GM23338 (cell line): ENCODE results near the gene KCNB1. TPM values are rescaled to one million over a fixed set of nuclear protein-coding genes. Genes with fewer than 3 reads are reported as not detected.

Experiments used
- ATAC-seq: fragments of 200-7000 bp; cut with Tn5 transposase; 3 replicates; pipeline ENCODE4 v1.9.1; 2020
- DNase-seq: peaks from one replicate; pipeline ENCODE4 v3.0.0-alpha.2; 2015; ENCODE audit warnings: low spot score
- H2AFZ ChIP-seq: fragments of 200-600 bp; sonication (generic); 2 replicates; pipeline ENCODE4 v1.8.0; 2016; ENCODE audit warnings: antibody characterized with exemption, mild to moderate bottlenecking, moderate library complexity
- H3F3A ChIP-seq: fragments of 200-600 bp; sonication (generic); replicated peaks from 2 replicates; pipeline ENCODE4 v1.8.0; 2017; ENCODE audit warnings: antibody characterized with exemption, mixed run types, low read depth
- H3K27ac ChIP-seq: fragments of 200-600 bp; sonication (generic); 2 replicates; pipeline ENCODE4 v1.6.1; 2016; ENCODE audit warnings: low read depth
- H3K27me3 ChIP-seq: fragments of 200-600 bp; sonication (generic); 2 replicates; pipeline ENCODE4 v1.8.0; 2016; ENCODE audit warnings: mild to moderate bottlenecking, mixed run types, moderate library complexity; ENCODE audit not compliant: insufficient read depth
- H3K36me3 ChIP-seq: fragments of 200-600 bp; sonication (generic); 2 replicates; pipeline ENCODE4 v1.8.0; 2016; ENCODE audit warnings: mild to moderate bottlenecking; ENCODE audit not compliant: insufficient read depth
- H3K4me1 ChIP-seq: fragments of 200-600 bp; sonication (generic); 2 replicates; pipeline ENCODE4 v1.8.0; 2016; ENCODE audit warnings: mild to moderate bottlenecking, moderate library complexity; ENCODE audit not compliant: insufficient read depth
- H3K4me2 ChIP-seq: fragments of 200-600 bp; sonication (generic); 2 replicates; pipeline ENCODE4 v1.7.1; 2017; ENCODE audit warnings: mixed run types
- H3K4me3 ChIP-seq: fragments of 200-600 bp; sonication (generic); 2 replicates; pipeline ENCODE4 v1.6.1; 2016; ENCODE audit warnings: mixed run types
- H3K79me2 ChIP-seq: fragments of 200-600 bp; sonication (generic); replicated peaks from 2 replicates; pipeline ENCODE4 v1.8.0; 2017; ENCODE audit warnings: mild to moderate bottlenecking; ENCODE audit not compliant: insufficient read depth
- H3K9me2 ChIP-seq: fragments of 200-600 bp; sonication (generic); 2 replicates; pipeline ENCODE4 v1.8.0; 2017; ENCODE audit not compliant: insufficient read depth
- H4K20me1 ChIP-seq: fragments of 200-600 bp; sonication (generic); replicated peaks from 2 replicates; pipeline ENCODE4 v1.8.0; 2017; ENCODE audit warnings: mild to moderate bottlenecking; ENCODE audit not compliant: insufficient read depth
- H3K27ac Mint-ChIP-seq: 2 replicates; pipeline ENCODE4 v1.8.0; 2020; ENCODE audit warnings: inconsistent platforms, mild to moderate bottlenecking, moderate library complexity, mixed read lengths
- H3K27me3 Mint-ChIP-seq: 3 replicates; pipeline ENCODE4 v1.8.0; 2022; ENCODE audit warnings: low read depth, mild to moderate bottlenecking, moderate library complexity, mixed read lengths, inconsistent platforms; ENCODE audit not compliant: insufficient read depth, poor library complexity
- H3K36me3 Mint-ChIP-seq: 3 replicates; pipeline ENCODE4 v1.8.0; 2021; ENCODE audit warnings: low read depth, mild to moderate bottlenecking, inconsistent platforms, moderate library complexity, mixed read lengths
- H3K4me1 Mint-ChIP-seq: 3 replicates; pipeline ENCODE4 v1.8.0; 2020; ENCODE audit warnings: mild to moderate bottlenecking, inconsistent platforms, mixed read lengths
- H3K4me3 Mint-ChIP-seq: 3 replicates; pipeline ENCODE4 v1.8.0; 2021; ENCODE audit warnings: moderate library complexity, mild to moderate bottlenecking, inconsistent platforms, mixed read lengths
- H3K9me3 Mint-ChIP-seq: 3 replicates; pipeline ENCODE4 v1.8.0; 2020; ENCODE audit warnings: moderate library complexity, mild to moderate bottlenecking, inconsistent platforms, mixed read lengths
- EZH2phosphoT487 ChIP-seq: fragments of 200-600 bp; sonication (generic); IDR thresholded peaks from one replicate; pipeline ENCODE4 v1.8.1; 2018; ENCODE audit warnings: antibody characterized with exemption; ENCODE audit not compliant: unreplicated experiment
- POLR2AphosphoS5 ChIP-seq: IDR thresholded peaks from 2 replicates; pipeline ENCODE4 v1.6.1; 2016; ENCODE audit warnings: antibody characterized with exemption, low read depth
- REST ChIP-seq: IDR thresholded peaks from one replicate; pipeline ENCODE4 v1.6.1; 2018; ENCODE audit warnings: antibody characterized with exemption; ENCODE audit not compliant: unreplicated experiment
- STAT1 ChIP-seq: IDR thresholded peaks from one replicate; pipeline ENCODE4 v1.6.1; 2016; ENCODE audit warnings: antibody characterized with exemption; ENCODE audit not compliant: unreplicated experiment
- ZNF114 ChIP-seq: fragments of 250-450 bp; sonication (Bioruptor Pico); IDR thresholded peaks from 2 replicates; pipeline ENCODE4 v1.5.0; 2020; ENCODE audit warnings: mild to moderate bottlenecking, moderate library complexity
- ZNF331 ChIP-seq: fragments of 250-450 bp; sonication (Bioruptor Pico); IDR thresholded peaks from 2 replicates; pipeline ENCODE4 v1.5.0; 2020; ENCODE audit warnings: low read depth, mild to moderate bottlenecking, moderate library complexity
- ZNF462 ChIP-seq: fragments of 250-450 bp; sonication (Bioruptor Pico); IDR thresholded peaks from 2 replicates; pipeline ENCODE4 v1.5.0; 2020; ENCODE audit warnings: mild to moderate bottlenecking, moderate library complexity
- polyA plus RNA-seq: library from polyadenylated mRNA; unstranded; fragments of >200 nt; fragmentation: Nextera tagmentation; extraction: Ambion mirVana; gene quantifications from 2 replicates; pipeline ENCODE4 v1.2.1, GENCODE V29; 2016
- total RNA-seq: library from RNA; depleted of rRNA; stranded (reverse); fragments of >200 nt; shearing (Covaris generic); gene quantifications from 2 replicates; pipeline ENCODE4 v1.2.3, GENCODE V29; 2014
- TF ChIP-seq, protein P1 (sequence below): IDR thresholded peaks from 2 replicates; pipeline ENCODE4 v1.6.1; 2016; ENCODE audit warnings: antibody characterized with exemption

KCNB1 gene
- total and polyA plus RNA-seq, 2 experiments from 2014 or later: 0.28 to 0.29 TPM

DNA sequence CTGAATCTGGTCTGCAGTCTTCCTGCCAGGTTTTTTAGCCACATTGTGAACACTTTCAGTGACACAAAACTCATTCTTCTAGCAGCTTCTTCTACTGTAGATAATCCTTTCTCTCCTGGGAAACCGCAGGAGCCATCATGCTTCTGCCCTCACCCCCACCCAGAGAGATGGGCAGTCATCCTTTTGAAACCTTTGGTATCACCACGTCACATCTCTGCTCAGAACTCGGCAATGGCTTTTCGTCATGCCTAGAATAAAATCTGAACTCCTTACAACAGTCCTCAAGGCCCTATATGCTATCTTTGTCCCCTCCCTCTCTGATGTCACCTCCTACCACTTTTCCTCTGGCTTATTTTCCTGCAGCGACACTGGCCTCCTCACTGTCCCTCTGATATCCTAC, 158.2 kb downstream of the KCNB1 start (continued):
- TF ChIP-seq ZNF462 (CRISPR knock-in tag) (no peak), POLR2AphosphoS5 (no peak), REST (no peak)

DNA sequence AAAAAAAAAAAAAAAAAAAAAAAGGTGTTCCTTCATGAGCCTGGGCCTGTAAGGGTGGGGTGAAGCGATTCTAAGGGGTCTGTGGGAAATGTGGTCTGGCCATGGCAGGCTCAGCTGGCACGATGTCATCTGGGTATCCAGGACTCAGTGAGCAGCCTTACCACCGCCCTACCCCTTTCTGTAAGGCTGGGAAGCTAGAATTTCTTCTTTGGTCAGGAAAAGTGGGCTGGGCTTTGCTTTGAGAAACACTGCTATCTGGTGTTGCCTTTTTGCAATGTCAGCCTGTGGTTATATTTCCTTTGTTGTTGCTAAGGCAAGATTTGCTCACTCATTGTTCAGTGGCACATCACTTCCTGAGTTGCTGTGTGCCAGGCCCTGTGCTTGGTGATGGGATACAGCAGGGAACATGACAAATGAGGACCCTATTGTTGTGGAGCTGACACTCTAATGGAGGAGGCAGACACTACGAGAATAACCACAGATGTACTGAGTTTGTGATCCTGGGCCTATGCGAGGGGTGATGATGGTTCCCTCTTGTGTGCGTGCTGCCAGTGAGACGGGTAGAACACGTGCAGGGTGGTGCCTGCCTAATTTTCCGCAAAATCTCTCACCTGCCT, 158.7 kb downstream of the KCNB1 start:
- DNase-seq (peak; percentile 69), ATAC-seq (peak; percentile 13; the same call in 2 of the 3 replicates)
- no peaks in the 10 kb centered on the region for H3F3A ChIP-seq
- Mint-ChIP-seq H3K4me3 (no peak overlapping the region), H3K36me3 (no peaks in the 10 kb centered on the region; the same call in 2 of the 3 replicates), H3K4me1 (peaks cover 37% of the 10 kb centered on the region), H3K9me3 (peaks cover 2% of the 10 kb centered on the region; the same call in 2 of the 3 replicates), H3K27me3 (peaks cover 29% of the 10 kb centered on the region), H3K27ac (peak overlapping the region; percentile 79; the same call in 1 of the 2 replicates)
- peaks cover 24% of the 10 kb centered on the region for H3K4me1 ChIP-seq
- no peaks in the 10 kb centered on the region for H3K79me2 ChIP-seq
- H3K27ac ChIP-seq: no peak overlapping the region
- H3K36me3 ChIP-seq: no peaks in the 10 kb centered on the region
- no peak overlapping the region for H3K4me3 ChIP-seq
- H3K4me2 ChIP-seq: no peak overlapping the region
- H2AFZ ChIP-seq: peak overlapping the region; percentile 35; the same call in 1 of the 2 replicates
- H4K20me1 ChIP-seq: no peaks in the 10 kb centered on the region
- H3K9me2 ChIP-seq: no peaks in the 10 kb centered on the region
- peaks cover 14% of the 10 kb centered on the region for H3K27me3 ChIP-seq
- no peak for TF ChIP-seq ZNF114 (CRISPR knock-in tag)
- no peak for TF ChIP-seq STAT1
- no peak for TF ChIP-seq POLR2AphosphoS5
- TF ChIP-seq, protein P1, sequence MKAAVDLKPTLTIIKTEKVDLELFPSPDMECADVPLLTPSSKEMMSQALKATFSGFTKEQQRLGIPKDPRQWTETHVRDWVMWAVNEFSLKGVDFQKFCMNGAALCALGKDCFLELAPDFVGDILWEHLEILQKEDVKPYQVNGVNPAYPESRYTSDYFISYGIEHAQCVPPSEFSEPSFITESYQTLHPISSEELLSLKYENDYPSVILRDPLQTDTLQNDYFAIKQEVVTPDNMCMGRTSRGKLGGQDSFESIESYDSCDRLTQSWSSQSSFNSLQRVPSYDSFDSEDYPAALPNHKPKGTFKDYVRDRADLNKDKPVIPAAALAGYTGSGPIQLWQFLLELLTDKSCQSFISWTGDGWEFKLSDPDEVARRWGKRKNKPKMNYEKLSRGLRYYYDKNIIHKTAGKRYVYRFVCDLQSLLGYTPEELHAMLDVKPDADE: no peak
- no peak for TF ChIP-seq EZH2phosphoT487
- no peak for TF ChIP-seq ZNF331 (CRISPR knock-in tag)
- TF ChIP-seq REST: no peak
